Activated CD8-positive, alpha-beta memory T cell treated with anti-CD3 and anti-CD28 coated beads, Interleukin-2, amount 50 U/mL, for 1 hour (primary cell): ENCODE results near the gene LMAN1L.
"Not testable (repeated sequence)": the region's sequence is repeated elsewhere in the genome, so short reads cannot be mapped to it uniquely, and the experiment has no call there.

Source experiments
- DNase-seq: peaks from one replicate; pipeline ENCODE4 v3.0.0-alpha.2; 2020; ENCODE audit errors: extremely low read depth

Gene LMAN1L

DNA sequence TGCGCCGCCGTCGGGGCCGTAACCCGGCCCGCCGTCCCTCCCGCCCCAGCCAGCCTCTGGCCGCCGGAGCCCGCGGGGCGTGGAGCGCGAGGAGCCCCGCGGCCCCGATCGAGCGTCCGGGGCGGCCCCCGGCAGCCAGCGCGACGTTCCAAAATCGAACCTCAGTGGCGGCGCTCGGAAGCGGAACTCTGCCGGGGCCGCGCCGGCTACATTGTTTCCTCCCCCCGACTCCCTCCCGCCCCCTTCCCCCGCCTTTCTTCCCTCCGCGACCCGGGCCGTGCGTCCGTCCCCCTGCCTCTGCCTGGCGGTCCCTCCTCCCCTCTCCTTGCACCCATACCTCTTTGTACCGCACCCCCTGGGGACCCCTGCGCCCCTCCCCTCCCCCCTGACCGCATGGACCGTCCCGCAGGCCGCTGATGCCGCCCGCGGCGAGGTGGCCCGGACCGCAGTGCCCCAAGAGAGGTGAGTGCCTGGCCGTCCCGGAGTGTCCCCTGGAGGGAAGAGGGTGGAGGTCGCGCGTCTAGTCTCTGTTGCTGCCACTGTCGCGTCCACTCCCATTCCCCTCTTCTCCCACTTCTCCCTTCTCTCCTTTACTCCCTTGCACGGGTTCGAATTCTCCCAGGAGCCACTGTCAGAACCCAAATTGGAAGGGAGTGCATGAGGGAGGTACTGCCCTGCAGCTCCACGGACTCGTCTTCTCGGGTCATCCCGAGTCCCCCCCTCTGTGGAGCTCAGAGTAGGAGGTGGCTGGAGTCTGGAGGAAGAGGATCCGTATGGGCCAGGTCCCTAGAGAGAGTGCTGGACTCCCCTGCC, 30.2 kb upstream of the LMAN1L start:
- no peak for DNase-seq

DNA sequence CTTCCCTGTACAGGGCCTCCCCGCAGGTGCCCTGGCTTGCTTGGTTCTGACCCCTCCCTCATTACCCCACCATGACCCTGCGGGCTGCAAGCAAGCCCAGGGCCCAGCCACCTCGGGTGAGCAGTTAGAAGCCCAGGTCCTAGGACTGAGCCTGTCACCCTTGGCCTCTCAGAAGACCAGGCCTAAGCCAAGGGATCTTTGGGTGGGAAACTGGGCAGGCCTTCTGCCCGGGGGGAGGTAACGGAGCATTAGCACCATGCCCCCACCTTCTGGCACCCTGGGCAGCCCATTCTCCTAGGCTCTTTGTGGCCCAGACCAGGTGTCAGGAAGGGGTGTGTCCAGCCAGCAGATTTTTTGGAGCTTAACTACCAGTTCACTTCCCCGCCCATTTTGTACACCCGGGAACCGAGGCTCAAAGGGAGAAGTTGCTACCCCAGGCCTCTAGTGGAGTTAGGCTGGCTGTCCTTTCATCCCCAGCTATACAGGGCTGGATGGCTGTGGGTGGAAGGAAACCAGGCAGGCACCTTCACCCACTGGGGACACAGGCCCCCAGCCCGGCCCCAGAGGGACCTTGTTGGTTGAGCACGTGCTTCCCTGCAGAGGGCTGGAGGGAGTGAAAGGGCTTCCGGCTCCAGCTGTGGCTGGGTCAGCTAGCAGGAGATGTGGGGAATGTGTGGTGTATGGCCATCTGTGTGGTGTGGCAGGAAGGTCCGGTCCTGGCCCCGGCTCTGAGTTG, 29.4 kb upstream of the LMAN1L start:
- no peak for DNase-seq

DNA sequence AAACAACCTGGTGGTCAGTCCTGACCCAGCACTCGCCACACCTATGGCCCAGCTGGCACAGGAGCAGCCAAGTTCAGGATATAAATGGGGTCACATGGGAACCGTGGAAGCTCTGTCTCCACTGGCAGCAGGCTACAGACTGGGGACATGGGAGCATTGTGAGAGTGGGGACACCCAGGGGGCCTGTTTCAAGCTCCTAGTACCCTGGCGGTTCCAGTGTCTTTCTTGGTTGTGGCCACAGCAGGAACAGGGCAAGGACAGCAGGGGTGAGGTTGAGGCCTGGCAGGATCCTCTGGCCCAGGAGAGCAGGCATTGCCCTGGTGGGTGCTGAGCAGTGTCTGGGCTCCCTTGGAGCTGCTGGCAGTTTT, 28.8 kb upstream of the LMAN1L start:
- no peak for DNase-seq

DNA sequence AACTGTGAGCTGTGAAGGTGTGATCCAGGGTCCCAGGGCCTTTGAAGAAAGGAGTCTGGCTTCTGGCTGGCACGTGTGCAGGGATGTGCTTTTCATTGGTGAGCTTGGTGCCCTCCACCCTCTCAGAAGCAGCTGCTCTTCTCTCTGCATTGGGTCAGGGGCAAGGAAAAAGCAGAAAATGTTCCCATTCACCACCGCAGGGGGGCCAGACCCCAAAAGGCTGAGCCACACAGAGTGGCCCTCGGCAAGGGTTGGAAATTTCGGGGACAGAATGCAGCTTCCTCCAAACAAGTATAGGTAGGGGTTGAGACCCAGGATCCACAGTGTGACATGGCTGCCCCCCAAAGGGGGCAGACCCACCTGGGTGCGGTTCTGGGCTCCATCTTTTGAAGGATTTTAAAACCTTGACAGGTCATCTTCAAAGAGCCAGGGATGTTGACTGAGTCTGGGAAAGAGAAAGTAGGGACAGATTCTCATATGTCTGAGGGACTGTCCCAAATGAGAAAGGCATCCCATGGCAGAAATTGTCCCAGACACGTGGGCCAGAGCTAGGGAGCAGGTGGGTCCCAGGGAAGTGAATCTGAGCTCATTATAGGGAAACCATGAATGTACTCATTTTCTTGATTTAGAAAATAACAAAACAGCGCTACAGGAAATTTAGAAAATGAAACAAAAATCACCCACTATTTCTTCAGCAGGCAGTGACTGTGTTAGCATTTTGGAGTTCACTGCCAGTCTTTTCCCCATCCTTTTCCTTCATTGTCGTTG, 28.0 kb upstream of the LMAN1L start:
- DNase-seq = no peak

DNA sequence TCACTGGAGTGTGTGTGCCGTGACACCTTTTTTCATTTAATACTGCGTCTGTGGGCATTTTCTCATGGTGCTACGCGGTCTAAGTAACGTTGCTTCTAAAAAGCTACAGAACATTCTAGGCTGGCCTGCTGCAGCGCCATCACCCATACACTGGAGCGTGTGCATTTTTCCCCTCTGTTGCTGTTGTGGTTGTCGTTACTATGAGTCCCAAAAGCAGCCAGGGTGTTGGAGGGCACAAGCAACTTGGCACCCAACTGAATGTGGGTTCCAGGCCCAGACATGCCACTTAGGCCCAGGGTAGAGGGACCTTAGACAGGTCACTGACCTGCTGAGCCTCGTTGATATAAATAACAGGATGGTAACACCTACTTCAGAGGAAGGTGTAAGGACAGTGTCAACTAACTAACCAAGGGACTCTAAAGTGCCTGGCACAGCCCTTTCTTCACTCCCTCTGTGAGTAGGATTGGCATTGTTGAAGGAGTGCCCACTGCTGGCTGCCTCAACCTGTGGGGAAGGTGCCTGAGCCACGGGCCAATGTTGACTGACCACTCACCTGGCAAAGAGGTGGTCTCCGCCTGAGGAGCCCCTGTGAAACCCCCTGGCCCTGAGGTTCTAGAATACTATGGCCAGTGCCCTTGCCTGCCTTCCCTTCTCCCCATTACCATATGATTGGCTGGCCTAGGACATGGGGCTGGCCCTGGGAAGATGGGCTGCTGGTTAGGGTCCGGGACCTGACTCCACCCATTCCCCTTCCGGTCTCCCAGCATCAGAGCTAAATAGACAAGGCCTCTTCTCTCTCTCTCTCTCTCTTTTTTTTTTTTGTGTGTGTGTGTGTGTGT, 27.2 kb upstream of the LMAN1L start:
- DNase-seq = no peak

DNA sequence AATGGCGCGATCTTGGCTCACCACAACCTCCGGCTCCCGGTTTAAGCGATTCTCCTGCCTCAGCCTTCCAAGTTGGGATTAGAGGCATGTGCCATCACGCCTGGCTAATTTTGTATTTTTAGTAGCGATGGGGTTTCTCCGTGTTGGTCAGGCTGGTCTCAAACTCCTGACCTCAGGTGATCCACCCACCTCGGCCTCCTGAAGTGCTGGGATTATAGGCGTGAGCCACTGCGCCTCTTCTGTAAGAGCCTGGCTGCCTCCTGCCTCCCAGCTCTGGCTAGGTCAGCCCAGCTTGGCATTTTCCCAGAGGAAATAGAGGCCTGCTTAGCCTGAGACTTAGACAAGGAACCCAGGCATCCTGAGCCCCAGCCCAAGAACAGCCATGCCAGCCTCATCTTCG, 26.6 kb upstream of the LMAN1L start:
- DNase-seq = not testable (repeated sequence)

DNA sequence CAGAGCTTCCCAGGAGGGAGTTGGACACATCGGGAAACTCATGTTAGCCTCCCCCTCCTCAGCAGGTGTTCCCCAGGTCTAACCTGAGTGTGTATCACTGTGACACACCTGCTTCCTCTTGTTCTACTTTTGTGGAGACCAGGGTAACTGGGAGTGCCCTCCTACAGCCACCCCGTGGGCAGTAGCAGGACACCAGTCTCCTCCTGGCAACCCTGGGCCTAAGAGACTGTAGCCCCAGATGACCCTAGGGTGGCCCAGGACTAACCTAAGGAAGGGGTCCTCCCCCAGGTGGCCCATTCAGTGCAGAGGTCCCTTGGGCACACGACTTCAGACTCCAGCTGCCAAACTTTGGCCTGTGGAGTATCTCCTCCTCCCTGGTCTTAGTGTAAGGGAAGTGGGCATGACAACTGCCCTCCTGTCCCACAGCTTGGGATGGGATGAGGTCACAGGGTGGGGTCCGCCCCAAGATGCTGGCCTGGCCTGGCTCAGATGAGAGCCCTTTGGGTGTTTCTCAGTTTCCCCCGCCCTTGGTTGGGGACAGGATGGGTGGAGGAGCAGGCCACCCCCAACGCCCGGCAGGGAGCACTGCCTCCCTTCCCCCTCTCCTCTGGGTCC, 26.0 kb upstream of the LMAN1L start:
- DNase-seq = no peak

DNA sequence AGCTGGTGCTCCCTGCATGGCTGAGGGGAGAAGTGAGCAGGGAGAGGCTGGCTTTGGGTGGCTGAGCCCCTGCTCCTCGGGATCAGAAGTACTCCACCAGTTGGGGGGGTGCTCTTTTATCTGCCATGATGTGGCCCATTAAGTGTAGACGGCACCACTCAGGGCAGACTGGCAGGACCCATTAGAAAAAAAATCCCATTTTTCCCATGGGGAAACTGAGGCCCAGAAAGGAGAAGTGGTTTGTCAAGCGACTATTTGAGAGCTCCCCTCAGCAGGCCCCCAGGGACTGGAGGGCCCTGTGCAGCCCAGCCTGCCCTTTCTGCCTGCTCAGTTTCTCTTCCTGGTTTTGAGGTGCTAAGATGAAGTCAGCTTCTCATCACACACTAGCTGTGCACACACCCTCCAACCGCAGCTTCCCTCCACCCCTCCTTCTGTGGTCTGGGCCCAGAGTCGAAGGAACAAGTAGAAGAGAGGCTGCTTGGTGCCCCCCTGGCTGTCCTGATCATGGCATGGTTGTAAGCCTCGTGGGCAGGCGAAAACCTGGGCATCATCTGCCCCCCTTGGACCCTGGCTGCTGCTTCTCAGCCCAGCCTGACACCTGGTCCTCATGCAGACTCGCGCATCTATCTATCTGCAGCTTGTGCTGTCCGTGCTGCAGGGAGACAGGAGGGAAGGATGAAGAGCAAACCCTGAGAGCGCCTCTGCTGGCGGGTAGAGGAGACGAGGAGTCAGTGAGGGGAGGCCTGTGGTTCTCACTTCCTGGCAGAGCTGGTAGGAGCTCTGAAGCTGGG, 25.2 kb upstream of the LMAN1L start:
- peak; percentile 78 for DNase-seq

DNA sequence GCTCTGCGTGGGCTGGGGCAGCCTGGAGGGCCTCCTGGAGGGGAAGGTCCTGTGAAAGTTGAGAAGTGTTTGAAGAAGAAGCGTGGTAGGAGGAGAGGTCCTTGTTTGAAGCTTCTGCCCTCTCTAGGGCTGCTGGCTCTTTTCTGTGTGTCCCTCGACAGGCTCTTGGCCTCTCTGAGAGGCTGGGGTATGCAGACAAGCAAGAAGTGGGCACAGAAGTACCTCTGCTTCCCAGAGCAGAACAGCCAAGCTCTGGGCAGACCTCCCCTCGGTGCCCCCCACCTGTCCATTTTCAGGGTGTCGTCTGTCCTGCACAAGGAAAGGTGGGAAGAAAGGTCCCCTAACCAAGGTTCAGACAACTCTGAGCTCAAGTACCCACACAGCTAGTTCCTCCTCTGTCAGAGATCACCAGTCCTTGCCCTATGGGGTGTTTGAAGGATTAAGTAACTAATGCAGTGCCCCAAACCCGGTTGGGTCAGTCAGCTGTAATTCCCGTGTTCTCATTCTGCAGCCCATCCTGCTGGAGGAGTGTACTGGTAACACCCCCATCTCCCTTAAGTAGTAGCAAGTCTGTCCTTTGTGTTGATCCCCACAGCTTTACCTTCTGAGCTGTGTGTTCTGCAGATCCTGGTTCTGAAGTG, 24.5 kb upstream of the LMAN1L start:
- no peak for DNase-seq

DNA sequence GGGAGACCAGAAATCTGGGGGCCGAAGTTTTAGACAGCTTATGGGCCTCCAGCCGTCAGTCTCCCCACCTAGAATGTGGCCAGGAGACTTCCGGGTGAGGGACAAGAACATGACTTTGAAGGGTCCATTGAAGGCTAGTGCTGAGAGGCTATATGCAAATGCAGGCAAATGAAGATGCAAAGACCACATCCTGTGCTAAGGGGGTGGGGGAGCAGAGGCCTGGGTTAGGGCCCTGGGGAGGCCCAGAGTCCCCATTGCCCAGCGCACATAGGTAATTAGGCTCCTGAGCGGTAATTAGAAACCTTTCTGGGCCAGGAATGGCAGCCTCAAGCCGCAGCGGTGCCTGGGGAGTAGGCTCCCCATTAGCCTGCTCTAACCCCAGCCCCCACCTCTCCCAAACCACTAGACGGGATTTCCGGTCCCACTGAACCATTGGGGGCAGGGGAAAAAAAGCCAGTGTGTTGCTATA, 23.9 kb upstream of the LMAN1L start:
- DNase-seq = no peak

DNA sequence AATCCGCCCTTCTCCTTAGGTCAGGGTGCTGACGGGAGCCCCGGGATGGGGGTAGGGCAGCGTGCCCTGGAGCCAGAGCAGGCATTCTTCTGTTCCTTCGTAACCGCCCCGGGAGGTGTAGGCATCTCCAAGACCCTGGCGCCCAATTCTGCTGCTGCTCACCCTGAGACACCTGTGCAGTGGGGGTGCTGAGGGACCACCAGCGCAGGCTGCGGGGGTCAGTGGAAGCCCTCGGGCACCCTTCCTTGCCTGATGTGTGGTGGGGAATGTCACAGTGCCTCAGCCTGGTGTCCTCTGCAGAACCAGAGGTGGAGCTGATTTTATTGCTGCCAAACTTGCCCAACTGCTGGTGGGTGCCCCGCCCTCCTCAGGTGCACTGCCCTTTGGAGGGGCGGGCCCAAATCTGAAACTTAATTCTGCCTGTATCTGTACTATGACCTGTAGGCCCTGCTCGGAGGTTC, 23.4 kb upstream of the LMAN1L start:
- no peak for DNase-seq

DNA sequence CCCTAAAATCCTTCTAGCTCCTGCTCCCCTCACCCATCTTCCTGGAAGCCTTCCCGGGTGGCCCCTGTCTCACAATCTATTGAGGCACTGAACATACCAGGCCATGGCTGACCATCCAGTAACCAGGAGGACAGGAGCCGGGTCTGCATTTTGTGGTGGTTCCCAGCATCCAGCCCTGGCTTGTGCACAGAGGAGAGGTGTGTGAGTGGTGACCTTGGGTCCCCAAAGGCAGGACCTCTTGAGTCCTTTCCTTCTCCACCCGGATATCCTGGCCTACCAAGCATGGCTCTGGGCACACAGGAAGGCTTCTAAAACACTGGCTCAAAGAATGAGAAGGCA, 22.9 kb upstream of the LMAN1L start:
- DNase-seq = no peak

DNA sequence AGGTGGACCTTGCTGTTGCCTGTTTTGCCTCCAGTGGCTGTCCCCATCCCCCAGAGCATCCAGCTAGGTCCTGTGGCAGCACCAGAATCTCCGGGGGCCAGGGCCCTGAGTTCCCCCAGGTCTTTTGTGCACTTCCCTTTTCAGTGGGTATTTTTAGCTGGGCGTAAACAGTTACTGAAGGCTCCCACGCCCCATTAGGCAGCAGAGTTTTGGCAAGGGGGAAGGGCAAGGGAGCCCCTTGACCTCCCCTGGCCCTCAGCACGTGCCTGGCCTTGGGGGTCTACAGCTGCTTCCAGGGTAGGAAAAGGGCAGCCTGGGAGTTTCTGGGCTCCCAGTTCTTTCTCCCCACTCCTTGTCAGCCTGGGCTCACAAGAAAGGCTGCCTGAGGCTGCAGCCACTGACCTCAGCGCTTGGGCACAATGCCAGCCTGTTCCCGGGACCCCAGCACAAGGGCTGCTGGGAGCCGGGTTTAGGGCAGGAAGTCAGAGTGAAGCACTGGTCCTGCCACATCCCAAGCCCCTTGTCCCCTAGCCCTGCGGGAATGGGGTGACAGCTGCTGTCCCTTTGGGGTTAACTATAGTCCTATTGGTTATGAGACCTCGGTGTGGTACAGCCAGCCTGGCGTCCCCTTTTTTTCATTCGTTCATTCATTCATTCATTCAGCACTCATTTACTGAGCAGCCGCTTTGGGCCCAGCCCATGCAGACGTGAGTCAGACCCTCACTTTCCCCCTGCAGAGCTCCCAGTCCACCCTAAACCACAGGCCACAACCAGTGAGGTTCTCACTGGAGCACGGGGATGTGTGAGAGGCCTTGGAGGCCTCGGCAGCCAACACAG, 22.3 kb upstream of the LMAN1L start:
- no peak for DNase-seq

DNA sequence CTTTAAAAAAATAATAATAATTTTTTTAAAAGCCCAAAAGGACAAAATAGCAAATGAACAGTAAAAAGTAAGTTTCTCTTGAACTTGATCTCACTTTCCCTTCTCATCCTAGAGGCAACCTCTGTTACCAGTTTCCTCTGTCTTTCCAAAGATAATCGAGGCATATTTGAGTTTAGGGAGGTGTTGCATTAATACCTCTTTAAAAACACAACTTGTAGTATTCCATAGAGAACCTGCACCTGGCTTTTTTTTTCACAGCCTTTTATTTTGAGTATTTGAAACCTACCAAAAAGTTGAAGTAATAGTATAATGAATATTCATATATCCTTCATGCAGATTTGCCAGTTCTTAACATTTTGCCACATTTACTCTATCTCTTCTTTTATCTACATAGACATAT, 21.6 kb upstream of the LMAN1L start:
- DNase-seq = no peak

DNA sequence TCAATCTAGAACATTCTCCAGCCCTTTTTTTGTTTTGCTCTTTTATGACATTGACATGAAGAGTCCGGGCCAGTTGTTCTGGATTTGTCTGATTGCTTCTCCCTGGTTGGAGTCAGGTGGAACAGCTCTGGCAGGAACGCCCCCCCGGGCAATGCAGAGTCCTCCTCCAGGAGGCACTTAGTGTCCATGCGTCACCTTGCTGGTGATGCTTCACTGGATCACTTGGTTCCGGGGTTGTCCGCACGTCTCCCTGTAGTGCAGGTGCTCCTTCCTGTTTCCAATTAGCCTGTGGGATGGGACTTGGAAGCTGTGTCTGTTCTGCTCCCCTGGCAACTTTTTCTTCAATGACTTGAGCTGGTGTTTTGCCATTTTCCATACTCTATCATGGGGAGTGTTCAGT, 21.0 kb upstream of the LMAN1L start:
- DNase-seq = no peak

DNA sequence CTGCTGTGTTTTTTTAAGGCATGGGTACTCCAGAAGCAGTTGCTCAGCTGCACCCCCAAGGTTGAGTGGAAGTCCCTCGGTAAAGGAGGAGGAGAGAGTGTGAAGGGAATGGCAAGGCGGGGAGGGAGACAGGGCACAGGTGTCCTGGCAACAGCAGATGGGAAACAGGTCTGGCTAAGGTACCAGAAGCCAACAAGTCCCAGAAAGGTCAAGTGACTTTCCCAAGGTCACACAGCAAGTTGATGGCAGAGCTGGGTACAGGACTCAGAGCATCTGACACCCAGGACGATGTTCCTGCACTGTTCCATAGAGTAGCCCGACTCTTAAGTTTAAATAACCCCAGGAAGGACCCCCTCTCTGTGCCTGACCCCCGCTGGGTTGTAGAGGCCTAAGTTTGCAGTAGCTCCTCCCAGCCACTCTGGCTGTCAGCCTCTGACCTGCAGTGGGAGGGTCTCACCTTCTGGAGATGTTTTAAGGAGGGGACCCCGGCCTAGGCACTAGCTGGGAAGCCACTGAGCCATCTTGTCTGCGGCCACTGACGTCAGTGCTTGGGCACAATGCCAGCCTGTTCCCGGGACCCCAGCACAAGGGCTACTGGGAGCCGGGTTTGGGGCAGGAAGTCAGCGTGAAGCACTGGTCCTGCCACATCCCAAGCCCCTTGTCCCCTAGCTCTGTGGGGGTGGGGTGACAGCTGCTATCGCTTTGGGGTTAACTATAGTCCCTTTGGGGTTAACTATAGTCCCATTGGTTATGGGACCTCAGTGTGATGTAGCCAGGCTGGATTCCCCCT, 20.2 kb upstream of the LMAN1L start:
- no peak for DNase-seq

DNA sequence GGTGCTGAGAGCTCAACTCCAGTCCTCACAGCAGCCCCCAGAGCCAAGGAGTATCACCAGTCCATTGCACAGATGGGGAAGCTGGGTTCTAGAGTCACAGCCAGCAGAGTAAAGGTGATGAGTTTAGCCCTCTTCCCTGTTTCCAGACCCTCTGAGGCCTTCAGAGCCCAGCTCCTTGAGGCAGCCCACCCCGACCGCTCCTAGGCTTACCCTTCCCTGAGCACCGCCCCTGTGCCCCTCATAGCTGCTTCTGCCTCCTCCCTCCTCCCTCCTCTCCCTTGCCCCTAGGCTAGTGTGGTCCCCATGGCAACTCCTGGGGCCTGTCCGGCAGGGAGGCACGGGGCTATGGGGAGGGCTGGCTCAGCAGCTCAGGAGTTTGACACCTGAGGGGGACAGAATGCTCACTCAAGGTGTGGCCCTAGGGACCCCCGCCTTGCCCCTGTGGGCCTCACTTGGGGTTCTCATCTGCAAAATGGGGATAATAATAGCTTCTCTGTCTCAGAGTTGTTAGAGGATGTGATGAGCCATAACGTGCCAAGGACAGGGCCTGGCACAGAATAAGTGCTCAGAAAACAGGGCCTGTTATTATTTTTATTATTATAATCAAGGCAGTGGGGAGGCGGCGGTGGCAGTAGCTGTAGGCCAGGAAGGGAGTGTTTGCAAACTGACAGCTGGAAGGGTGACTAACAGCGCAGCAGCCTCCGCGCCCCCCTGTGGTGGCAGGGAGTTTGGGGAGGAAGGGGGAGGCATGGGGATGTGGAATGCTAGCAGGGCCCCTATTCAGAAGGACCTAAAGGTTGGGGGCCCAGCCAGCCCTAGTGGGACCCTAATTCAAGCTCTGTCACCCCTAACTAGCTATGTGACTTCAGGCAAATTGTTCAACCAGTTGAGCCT, 19.3 kb upstream of the LMAN1L start:
- DNase-seq = no peak
